MM.1S (cell line): ENCODE data around the gene PTPRA.
A peak's percentile ranks its signal among the peaks of the same experiment; 100 is the strongest.
"Not testable (repeated sequence)": the region's sequence is repeated elsewhere in the genome, so short reads cannot be mapped to it uniquely, and the experiment has no call there.

Source experiments
- DNase-seq: peaks from one replicate; pipeline ENCODE4 v3.0.0-alpha.2; 2015
- H2AFZ ChIP-seq: fragments of 300-600 bp; sonication (generic); 2 replicates; pipeline ENCODE4 v1.6.0; 2016; ENCODE audit warnings: antibody characterized with exemption, low read length
- H3F3A ChIP-seq: fragments of 300-600 bp; sonication (generic); 2 replicates; pipeline ENCODE4 v1.6.1; 2016; ENCODE audit warnings: mild to moderate bottlenecking, antibody characterized with exemption, low read length, moderate library complexity, mixed read lengths; ENCODE audit not compliant: insufficient read depth
- H3K27ac ChIP-seq: fragments of 300-600 bp; sonication (generic); 2 replicates; pipeline ENCODE4 v1.5.1; 2016; ENCODE audit warnings: mild to moderate bottlenecking, low read length
- H3K27me3 ChIP-seq: fragments of 300-600 bp; sonication (generic); replicated peaks from 2 replicates; pipeline ENCODE4 v1.6.0; 2016; ENCODE audit warnings: low read length; ENCODE audit not compliant: insufficient read depth
- H3K36me3 ChIP-seq: fragments of 300-600 bp; sonication (generic); replicated peaks from 2 replicates; pipeline ENCODE4 v1.6.1; 2016; ENCODE audit warnings: mild to moderate bottlenecking, low read length, mixed read lengths; ENCODE audit not compliant: insufficient read depth
- H3K4me1 ChIP-seq: fragments of 300-600 bp; sonication (generic); 2 replicates; pipeline ENCODE4 v1.6.1; 2016; ENCODE audit warnings: low read length, mixed read lengths
- H3K4me2 ChIP-seq: fragments of 300-600 bp; sonication (generic); 2 replicates; pipeline ENCODE4 v1.6.0; 2016; ENCODE audit warnings: low read depth, low read length
- H3K4me3 ChIP-seq: fragments of 300-600 bp; sonication (generic); 2 replicates; pipeline ENCODE4 v1.5.1; 2016; ENCODE audit warnings: low read length, mixed read lengths
- H3K79me2 ChIP-seq: fragments of 300-600 bp; sonication (generic); 2 replicates; pipeline ENCODE4 v1.6.1; 2016; ENCODE audit warnings: mixed run types, low read length, mixed read lengths
- H3K9ac ChIP-seq: fragments of 300-600 bp; sonication (generic); 2 replicates; pipeline ENCODE4 v1.6.1; 2016; ENCODE audit warnings: low read length, mixed read lengths
- H3K9me2 ChIP-seq: fragments of 300-600 bp; sonication (generic); replicated peaks from 2 replicates; pipeline ENCODE4 v1.6.1; 2016; ENCODE audit warnings: mild to moderate bottlenecking, low read length, mixed read lengths; ENCODE audit not compliant: insufficient read depth
- H3K9me3 ChIP-seq: fragments of 300-600 bp; sonication (generic); replicated peaks from 2 replicates; pipeline ENCODE4 v1.6.1; 2016; ENCODE audit warnings: mild to moderate bottlenecking, low read length, mixed read lengths; ENCODE audit not compliant: insufficient read depth
- H4K20me1 ChIP-seq: fragments of 300-600 bp; sonication (generic); 2 replicates; pipeline ENCODE4 v1.6.1; 2016; ENCODE audit warnings: mild to moderate bottlenecking, low read length, moderate library complexity, mixed read lengths; ENCODE audit not compliant: insufficient read depth
- CTCF ChIP-seq: fragments of 300-600 bp; sonication (generic); IDR thresholded peaks from 2 replicates; pipeline ENCODE4 v1.5.1; 2016; ENCODE audit warnings: antibody characterized with exemption, low read length, mixed read lengths
- EZH2 ChIP-seq: fragments of 300-600 bp; sonication (generic); optimal IDR thresholded peaks from 2 replicates; pipeline ENCODE3; 2017; ENCODE audit warnings: low read depth, mild to moderate bottlenecking, antibody characterized with exemption, low read length, mixed read lengths
- EZH2phosphoT487 ChIP-seq: fragments of 300-600 bp; sonication (generic); IDR thresholded peaks from 2 replicates; pipeline ENCODE4 v1.6.1; 2018; ENCODE audit warnings: antibody characterized with exemption, low read length

PTPRA gene

GRCh38 chr20:3047486-3048419 lies 174.5 kb downstream of the PTPRA start:
- Histone ChIP-seq H3K4me3 (no peak overlapping the region), H3K9ac (no peak overlapping the region), H3K4me1 (peaks cover 16% of the 10 kb centered on the region; the same call in 1 of the 2 replicates), H3F3A (peaks cover 6% of the 10 kb centered on the region), H3K36me3 (peaks cover 7% of the 10 kb centered on the region; the same call in 1 of the 2 replicates), H3K27me3 (no peaks in the 10 kb centered on the region), H3K79me2 (peaks cover 16% of the 10 kb centered on the region), H4K20me1 (no peaks in the 10 kb centered on the region), H3K4me2 (no peak overlapping the region), H3K9me2 (no peaks in the 10 kb centered on the region), H3K9me3 (no peaks in the 10 kb centered on the region), H2AFZ (no peak overlapping the region), H3K27ac (no peak overlapping the region)
- no peak for DNase-seq
- no peak for TF ChIP-seq EZH2phosphoT487
- no peak for TF ChIP-seq CTCF
- TF ChIP-seq EZH2, result no peak

- peak; percentile 57 for DNase-seq
- Histone ChIP-seq H3K27me3 (no peaks in the 10 kb centered on the region), H3K9me2 (no peaks in the 10 kb centered on the region), H3K27ac (peak overlapping the region; percentile 6; the same call in 1 of the 2 replicates), H3K36me3 (peaks cover 7% of the 10 kb centered on the region; the same call in 1 of the 2 replicates), H3K79me2 (peaks cover 10% of the 10 kb centered on the region), H3F3A (peaks cover 6% of the 10 kb centered on the region), H3K9ac (no peak overlapping the region), H3K4me3 (no peak overlapping the region), H3K4me2 (no peak overlapping the region), H4K20me1 (no peaks in the 10 kb centered on the region), H3K4me1 (peaks cover 16% of the 10 kb centered on the region; the same call in 1 of the 2 replicates), H3K9me3 (no peaks in the 10 kb centered on the region), H2AFZ (no peak overlapping the region)
- TF ChIP-seq CTCF, result peak; percentile 28; the same call in 1 of the 2 replicates
- no peak for TF ChIP-seq EZH2
Measured at GRCh38 chr20:3051385-3052019, 178.2 kb downstream of the PTPRA start.

GRCh38 chr20:3059489-3059888 lies 186.2 kb downstream of the PTPRA start:
- no peaks in the 10 kb centered on the region for H3K79me2 ChIP-seq
- no peaks in the 10 kb centered on the region for H3K9me3 ChIP-seq
- no peak for TF ChIP-seq EZH2phosphoT487
- no peak for TF ChIP-seq EZH2
- TF ChIP-seq CTCF, result no peak
- H3K36me3 ChIP-seq, result no peaks in the 10 kb centered on the region
- no peak overlapping the region for H3K27ac ChIP-seq
- H2AFZ ChIP-seq, result no peak overlapping the region
- no peaks in the 10 kb centered on the region for H3K27me3 ChIP-seq
- no peak for DNase-seq
- H3K9me2 ChIP-seq, result no peaks in the 10 kb centered on the region
- H3K4me2 ChIP-seq, result no peak overlapping the region
- H3K4me3 ChIP-seq, result no peak overlapping the region
- no peaks in the 10 kb centered on the region for H3F3A ChIP-seq
- H3K9ac ChIP-seq, result no peak overlapping the region
- no peaks in the 10 kb centered on the region for H4K20me1 ChIP-seq
- no peaks in the 10 kb centered on the region for H3K4me1 ChIP-seq

GRCh38 chr20:3064119-3064518 lies 190.8 kb downstream of the PTPRA start:
- not testable (repeated sequence) for H2AFZ ChIP-seq

More at GRCh38 chr20:3064119-3064518, 190.8 kb downstream of the PTPRA start:
- H3K9ac ChIP-seq, H3K9me3 ChIP-seq, H3K4me3 ChIP-seq, H3K4me1 ChIP-seq, H3K36me3 ChIP-seq, H3F3A ChIP-seq, DNase-seq, H3K79me2 ChIP-seq, H3K27ac ChIP-seq, H3K27me3 ChIP-seq, H3K9me2 ChIP-seq, H3K4me2 ChIP-seq, H4K20me1 ChIP-seq: not testable (repeated sequence)
